Measurements from ENCODE around the gene HNRNPH2.

HNRNPH2 gene

GRCh38 chrX:101397779-101398178 lies 10.2 kb upstream of the HNRNPH2 start:
- DNase-seq = no peak

GRCh38 chrX:101398694-101399093 lies 9.3 kb upstream of the HNRNPH2 start:
- DNase-seq = no peak

GRCh38 chrX:101399825-101400224 lies 8.2 kb upstream of the HNRNPH2 start:
- DNase-seq = no peak

GRCh38 chrX:101407167-101407747 lies 765 bp upstream of the HNRNPH2 start:
- no peak for DNase-seq

- no peak for DNase-seq
These were observed 465 bp downstream of the HNRNPH2 start for GRCh38 chrX:101408532-101408841.

GRCh38 chrX:101409043-101409442 lies 1.0 kb downstream of the HNRNPH2 start:
- DNase-seq = peak in 1 of 2 experiments; percentile 23

GRCh38 chrX:101410461-101410860 lies 2.4 kb downstream of the HNRNPH2 start:
- no peak for DNase-seq

- no peak for DNase-seq
These were observed 4.0 kb downstream of the HNRNPH2 start for GRCh38 chrX:101411984-101412383.

- peak; percentile 68 to 79 for DNase-seq
These were observed 7.4 kb downstream of the HNRNPH2 start for GRCh38 chrX:101415180-101416145.

GRCh38 chrX:101416691-101417090 lies 8.7 kb downstream of the HNRNPH2 start:
- DNase-seq = no peak

GRCh38 chrX:101417190-101417589 lies 9.2 kb downstream of the HNRNPH2 start:
- no peak for DNase-seq

GRCh38 chrX:101417981-101418841 lies 10.2 kb downstream of the HNRNPH2 start:
- peak in 1 of 2 experiments; percentile 42 for DNase-seq

- DNase-seq = no peak
These were observed 11.5 kb downstream of the HNRNPH2 start for GRCh38 chrX:101419489-101419888.

GRCh38 chrX:101427954-101428353 lies 19.9 kb downstream of the HNRNPH2 start:
- no peak for DNase-seq

- DNase-seq = no peak
These were observed 21.9 kb downstream of the HNRNPH2 start for GRCh38 chrX:101429934-101430333.

- no peak for DNase-seq
These were observed 22.5 kb downstream of the HNRNPH2 start for GRCh38 chrX:101430457-101431078.

- no peak for DNase-seq
These were observed 34.1 kb downstream of the HNRNPH2 start for GRCh38 chrX:101442085-101442484.

GRCh38 chrX:101449279-101449678 lies 41.3 kb downstream of the HNRNPH2 start:
- no peak for DNase-seq

- DNase-seq = no peak
These were observed 42.1 kb downstream of the HNRNPH2 start for GRCh38 chrX:101450085-101450484.

GRCh38 chrX:101450961-101451360 lies 42.9 kb downstream of the HNRNPH2 start:
- DNase-seq = no peak

- DNase-seq = no peak
These were observed 44.0 kb downstream of the HNRNPH2 start for GRCh38 chrX:101452056-101452455.

- DNase-seq = peak; percentile 1 to 30
These were observed 52.6 kb downstream of the HNRNPH2 start for GRCh38 chrX:101460669-101461068.

GRCh38 chrX:101462892-101463291 lies 54.9 kb downstream of the HNRNPH2 start:
- peak in 1 of 2 experiments; percentile 47 for DNase-seq

Measured in NCI-H524 (cell line).